Fibroblast of peridontal ligament (primary cell): ENCODE measurements around the gene KSR2.
A peak's percentile ranks its signal among the peaks of the same experiment; 100 is the strongest.

Experiments used
- DNase-seq: peaks from one replicate; pipeline ENCODE4 v3.0.0-alpha.2; 2010; ENCODE audit errors: extremely low read depth

Gene KSR2

DNA sequence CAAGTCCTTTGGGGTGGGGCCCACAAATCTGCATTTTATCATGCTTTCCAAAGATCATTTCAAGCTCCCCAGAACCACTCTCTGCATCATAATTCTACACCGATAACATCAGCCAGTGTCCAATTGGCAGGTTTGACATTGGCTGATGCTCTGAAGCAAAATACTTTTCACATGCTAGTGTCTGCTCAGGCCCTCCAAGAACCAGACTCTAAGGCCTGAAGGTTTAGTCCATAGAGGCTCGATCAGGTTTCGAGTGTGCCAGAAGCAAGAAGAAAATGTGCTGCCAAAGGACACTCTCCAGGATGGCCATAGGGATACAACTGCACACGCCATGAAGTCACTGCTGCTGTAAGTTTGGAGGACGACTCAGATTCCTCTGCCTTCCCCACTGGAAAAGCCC, 280.3 kb downstream of the KSR2 start:
- no peak for DNase-seq

DNA sequence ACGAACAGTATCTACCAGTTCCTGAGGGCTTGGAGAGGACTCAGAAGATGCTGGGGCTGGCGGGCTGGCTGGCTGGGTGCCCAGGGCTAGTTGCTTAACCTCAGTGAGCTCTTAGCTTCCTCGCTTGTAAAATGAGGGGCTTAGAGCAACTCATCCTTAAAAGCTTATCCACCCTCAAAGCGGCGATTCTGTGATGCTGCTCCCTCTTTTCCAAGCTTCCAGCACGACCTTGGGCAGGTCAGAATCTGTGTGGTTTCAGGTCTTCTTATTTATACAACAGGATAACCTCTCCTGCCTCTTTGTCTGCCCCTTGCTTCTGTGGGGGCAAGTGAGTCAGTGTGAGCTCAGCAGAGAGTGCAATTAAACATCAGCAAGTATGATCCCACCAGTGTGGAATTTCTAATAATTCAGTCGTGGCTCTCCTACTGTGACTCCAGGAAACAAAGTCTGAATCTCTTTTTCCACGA, 281.8 kb downstream of the KSR2 start:
- peak; percentile 34 for DNase-seq

DNA sequence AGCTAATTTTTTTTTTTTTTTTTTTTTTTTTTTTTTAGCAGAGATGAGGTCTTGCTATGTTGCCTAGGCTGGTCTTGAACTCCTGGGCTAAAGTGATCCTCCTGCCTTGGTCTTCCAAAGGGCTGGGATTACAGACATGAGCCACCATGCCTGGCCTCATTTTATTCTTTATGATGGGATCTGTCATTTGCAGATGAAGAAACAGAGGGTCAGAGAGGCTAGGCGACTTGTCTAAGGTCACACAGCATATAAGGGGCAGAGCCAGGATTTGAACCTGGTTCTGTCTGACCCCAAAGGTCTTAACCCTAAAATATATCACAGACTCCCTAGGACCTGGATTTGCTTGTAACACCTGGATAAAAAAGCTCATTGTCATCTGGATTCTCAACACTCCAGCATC, 282.6 kb downstream of the KSR2 start:
- no peak for DNase-seq

DNA sequence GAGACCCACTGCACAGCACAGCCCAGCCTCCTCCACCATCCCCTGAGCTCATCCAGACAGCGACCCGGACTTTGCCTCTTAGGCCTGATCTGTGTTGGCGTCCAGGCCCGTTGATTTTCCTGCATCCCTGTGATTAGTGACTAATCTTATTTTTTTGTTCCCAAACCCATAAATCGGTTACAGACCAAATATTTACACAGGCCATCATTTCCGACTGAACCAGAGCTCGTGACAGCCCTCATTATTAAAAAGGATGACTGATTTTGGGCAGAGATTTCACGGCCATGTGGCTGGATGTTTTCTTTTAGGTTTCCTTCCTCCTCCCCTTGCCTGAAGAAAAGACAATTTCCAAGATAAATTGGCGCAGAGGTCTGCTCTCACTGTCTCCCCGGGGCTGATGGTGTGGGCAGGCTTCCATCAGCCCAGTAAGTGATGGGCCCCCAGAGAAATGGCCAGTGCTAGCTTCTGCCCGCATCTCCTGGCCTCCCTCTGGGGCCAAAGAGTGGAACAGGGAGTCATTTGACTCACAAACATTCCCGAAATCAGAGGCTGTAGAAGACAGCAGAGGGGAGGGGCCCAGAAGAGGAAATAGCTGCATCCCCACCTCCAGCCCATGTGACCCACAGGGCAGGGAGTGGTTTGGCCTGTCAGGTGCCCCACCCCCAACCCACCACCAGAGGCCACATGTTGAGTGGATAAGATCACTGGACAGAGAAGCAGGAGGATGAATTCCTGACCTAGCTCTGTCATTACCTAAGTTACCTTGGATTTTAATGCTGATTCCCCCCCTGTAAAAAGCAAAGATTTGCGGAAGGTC, 283.5 kb downstream of the KSR2 start:
- no peak for DNase-seq

DNA sequence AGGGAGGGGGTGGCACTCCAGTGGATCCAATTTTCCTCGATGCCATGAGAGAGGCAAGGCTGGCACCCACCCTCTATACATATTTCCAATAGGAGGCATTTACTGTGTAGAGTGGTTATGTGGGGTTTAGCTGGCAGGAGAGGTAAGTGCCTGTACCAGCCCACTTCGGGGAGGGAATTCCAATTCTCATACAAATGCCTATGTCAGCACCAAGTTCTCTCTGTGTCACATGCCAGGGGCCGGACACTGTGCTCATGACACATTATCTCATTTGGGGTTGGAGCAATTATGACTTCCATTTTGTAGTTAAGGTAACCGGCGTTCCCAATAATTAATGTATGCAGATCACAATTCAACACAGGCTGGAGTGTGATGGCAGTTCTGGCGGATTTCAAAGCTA, 284.3 kb downstream of the KSR2 start:
- DNase-seq, result no peak

DNA sequence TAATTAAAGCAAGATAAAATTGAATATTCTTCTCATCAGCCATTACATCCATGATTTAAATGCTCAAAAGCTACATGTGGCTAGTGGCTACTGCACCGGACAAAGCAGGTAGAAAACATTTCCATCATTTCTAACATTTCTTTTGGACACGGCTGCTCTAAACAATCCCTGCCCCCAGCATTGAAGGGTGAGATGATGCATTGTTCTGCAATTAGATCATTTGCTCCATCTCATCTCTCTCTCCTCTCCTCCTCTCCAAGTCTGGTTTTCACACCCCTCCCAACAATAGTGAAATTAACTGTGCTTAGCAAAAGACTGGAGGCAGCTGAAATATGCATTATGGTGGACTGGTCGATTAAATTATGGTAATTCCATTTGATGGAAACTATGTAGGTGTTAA, 288.5 kb downstream of the KSR2 start:
- no peak for DNase-seq

DNA sequence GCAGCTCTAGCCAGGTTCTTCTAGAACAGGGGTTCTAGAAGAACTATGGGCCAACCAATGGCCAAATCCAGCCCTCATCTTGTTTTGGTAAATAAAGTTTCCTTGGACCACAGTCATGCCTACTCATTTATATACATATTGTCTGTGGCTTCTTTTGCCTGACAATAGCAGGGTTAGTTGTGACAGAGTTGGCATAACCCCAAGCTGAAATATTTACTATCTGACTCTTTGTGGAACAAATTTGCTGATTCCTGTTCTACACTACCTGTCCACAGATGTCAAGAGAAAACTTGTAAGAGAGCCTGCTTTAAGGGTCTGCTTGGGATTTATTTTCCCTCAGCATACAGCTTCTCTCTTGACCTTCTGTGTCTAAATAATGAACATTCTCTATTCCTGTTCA, 289.0 kb downstream of the KSR2 start:
- DNase-seq, result no peak

DNA sequence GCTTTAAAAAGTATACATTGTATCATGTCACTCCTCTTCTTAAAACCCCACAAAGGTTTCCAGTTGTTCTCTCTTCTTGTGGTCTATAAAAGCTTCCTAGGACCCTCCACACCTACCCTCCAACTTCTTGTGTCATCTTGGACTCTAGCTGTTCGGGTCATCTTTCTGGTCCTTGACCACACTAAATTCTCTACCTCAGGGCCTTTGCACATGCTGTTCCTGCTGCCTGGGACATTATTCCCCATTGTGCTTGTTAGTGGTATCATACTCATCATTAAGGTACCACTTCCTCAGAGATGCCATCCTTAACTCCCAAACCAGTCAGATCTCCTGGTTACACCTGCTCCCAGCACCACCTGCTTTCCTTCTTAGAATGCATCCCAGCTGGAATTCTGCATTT, 294.0 kb downstream of the KSR2 start:
- DNase-seq, result no peak

DNA sequence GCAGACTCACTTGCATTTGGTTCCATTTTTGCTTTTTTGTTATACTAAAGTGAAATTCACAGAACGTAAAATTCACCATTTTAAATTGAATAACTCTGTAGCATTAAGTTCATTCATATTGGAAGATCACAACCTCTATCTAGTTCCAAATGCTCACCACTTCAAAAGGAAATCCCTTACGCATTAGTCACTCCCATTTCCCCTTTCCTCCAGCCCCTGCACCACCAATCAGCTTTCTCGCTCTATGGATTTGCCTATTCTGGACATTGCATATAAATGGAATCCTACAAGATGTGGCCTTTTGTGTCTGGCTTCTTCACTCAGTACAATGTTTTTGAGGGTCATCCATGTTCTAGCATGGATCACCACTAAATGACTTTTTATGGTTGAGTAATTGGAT, 294.5 kb downstream of the KSR2 start:
- no peak for DNase-seq

DNA sequence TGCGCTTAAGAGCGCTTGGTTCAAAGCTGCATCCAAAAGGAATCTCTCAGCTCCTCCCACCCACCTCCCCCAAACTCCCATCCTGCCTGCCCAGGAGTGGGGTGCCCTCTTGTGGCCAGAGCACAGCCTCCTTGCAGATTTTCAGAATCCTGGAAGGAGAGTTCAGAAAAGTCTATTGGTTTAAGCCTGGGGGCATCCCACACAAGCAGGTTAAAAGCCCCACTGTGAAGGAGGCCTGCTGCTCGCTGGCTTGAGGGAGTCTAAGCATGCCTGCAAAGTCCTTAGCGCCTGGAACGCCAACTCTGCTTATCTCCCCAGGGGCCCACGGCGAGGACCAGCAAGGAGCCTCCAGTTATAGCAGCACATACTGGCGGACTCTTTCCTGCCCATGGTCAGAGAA, 297.1 kb downstream of the KSR2 start:
- no peak for DNase-seq

DNA sequence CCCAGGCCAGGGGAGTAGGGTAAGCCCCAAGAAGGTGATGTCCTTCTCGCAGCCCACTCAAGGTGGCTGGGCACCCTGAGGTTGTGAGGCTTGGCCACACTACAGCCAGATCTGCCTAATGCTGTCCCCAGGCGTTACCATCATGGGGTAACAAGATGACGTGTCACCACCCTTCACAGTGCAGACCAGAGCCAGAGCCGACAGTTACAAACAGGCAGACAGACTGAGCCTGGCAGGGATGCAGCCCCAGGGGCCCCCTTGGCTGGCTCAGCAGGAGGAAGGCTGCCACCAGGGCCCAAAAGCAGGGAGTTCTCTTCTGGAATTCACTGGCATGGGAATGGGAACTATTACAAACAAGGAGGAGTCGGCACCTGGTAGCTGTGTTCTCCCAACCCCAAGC, 304.6 kb downstream of the KSR2 start:
- DNase-seq, result no peak

DNA sequence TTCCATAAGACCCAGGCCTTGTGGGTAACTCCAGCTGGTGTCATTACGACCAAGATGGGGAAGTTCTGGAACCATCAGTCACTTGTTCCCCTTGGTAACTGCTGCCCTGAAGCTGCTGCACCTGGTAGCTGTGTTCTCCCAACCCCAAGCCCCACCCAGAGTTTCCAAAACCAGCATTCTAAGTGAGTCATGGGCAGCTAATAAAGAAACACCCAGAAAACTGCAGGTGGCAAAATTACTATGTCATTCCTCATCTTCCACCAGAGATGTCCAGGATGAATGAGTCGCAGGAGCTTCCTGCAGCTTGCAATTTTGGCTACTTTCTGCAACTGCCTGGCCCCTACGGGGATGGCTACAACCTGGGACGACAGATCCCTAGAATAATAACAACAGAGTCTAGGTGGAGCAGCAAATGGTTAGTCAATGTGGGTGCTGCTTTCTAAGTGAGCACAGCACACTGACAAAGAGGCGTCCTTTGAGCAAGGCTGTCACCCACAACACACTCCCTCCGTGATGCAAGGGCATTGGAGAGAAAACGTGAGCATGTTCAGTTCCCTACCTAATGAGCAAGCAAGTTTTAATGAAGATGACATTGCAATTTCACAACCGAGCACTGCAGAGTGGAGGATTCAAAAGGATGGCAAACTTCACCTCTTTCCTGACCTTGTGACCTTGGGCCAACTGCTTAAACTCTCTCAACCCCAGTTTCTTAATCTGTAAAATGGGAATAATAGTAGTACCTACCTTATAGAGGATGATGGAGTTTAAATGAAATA, 306.0 kb downstream of the KSR2 start:
- DNase-seq, result no peak

DNA sequence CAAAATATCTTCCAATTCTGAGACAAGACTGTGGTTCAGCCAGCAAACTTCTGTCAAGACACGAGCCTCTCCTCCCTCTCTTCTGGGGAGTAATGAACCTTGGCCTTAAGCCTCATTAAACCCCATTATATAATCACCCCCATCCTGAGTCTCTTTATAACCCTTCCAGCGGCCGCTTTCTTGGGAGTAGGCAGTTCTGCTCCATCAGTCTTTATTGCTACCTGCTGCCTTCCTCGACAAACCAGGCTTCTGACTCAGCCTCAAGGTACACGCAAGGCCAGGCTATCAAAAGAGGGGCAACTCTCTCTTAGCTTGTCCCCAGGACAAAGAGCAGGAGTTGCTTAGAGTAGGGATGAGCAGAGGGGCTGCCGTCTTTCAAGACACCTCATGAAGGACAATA, 306.6 kb downstream of the KSR2 start:
- DNase-seq, result no peak

DNA sequence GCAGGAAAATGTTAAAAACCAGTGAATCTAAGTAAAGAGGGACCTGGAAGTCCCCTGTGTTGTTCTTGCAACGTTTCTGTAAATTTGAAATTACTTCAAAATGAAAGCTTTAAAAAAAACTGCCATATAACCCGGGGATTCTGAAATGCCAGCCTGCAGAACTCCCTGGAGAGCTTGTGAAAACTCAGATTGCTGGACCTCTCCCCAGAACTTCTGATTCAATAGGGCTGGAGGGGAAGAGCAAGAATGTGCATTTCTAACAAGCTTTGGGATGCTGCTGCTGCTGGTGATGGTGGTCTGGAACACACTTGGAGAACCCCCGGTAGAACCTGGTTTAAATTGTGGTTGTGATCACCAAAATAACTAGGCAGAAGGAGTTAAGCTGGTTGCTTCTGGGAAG, 307.3 kb downstream of the KSR2 start:
- DNase-seq, result no peak

DNA sequence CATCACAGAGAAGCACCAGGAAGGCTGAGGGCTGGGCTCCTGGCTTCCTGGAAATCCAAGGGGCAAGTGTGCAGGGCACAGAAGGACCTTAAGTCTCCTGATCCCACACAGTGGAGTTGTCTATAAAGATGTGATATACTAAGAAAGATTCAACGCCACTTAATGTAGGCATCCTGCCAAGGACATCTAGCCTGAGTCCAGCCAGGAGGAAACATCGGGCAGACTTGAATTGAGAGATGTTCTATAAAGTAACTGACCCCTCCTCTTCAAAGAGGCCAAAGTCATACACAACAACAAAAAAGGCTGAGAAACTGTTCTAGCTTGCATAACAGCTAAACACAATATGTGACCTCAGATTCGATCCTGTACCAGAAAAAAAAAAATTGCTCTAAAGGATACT, 307.9 kb downstream of the KSR2 start:
- DNase-seq, result no peak

DNA sequence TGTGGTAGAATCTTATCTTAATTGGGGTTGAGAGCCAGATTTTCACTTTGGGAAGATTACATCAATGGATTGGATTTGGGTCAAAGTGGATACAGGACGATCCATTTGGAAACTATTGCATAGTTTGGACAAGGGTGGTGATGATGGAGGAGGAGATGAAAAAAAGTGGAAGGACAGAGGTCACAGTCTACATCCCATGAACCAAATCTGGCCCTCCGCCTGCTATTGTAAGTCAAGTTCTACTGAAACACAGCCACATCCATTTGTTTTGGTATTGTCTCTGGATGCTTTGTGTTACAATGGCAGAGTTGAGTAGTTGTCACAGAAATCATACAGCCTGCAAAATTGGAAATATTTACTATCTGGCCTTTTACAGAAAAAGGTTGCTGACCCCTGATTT, 310.6 kb downstream of the KSR2 start:
- no peak for DNase-seq

DNA sequence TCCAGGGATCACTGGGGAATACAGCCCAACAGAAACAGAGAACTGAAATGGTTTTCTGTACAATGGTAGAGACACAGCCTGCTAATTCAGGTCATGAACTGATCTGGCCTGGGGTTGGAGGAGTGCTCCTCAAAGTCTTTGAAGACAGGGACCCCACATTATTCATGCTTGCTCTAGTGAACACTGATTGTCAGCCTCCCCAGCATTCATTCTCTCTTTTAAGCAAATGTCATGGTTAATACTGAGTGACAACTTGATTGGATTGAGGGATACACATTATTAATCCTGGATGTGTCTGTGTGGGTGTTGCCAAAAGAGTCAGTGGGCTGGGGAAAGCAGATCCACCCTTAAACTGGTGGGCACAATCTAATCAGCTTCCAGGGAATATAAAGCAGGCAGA, 319.0 kb downstream of the KSR2 start:
- DNase-seq, result no peak

DNA sequence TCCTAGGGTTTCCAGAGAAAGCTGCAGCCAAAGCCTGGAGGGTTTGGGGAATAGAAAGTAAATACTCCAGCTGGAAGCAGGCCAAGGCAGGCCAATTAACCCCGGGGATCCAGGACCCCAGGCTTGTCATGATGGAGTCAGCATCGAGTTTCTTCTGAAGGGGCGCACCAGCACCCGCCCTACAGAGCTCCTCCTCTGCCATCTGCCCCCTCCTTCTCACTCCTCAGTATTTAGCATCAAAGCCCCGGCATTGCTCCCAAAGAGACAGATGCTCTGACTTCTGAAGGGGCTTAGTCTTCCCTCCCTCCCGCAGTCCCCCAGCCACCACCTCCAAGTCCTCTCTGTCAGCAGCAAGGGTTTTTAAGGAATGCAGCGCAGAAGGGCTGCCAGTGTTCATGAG, 322.3 kb downstream of the KSR2 start:
- no peak for DNase-seq

DNA sequence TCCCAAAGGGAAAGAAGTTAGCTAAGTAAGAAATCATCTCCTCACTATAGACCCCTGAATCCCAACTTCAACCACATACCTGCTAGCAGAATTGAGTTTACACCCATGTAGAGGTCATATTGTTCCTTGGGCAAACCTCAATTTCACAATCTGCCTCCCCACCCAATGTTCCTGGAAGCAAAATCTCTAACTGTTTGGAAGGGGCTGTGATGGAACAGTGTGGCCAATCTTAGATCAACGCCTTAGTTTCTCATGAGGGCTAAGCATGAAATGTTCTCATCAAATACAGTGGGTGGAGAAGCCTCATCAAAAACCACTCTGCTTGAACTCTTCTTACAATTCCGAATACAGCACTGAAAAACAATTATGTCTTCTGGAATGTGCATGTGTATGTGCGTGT, 323.3 kb downstream of the KSR2 start:
- DNase-seq, result no peak

DNA sequence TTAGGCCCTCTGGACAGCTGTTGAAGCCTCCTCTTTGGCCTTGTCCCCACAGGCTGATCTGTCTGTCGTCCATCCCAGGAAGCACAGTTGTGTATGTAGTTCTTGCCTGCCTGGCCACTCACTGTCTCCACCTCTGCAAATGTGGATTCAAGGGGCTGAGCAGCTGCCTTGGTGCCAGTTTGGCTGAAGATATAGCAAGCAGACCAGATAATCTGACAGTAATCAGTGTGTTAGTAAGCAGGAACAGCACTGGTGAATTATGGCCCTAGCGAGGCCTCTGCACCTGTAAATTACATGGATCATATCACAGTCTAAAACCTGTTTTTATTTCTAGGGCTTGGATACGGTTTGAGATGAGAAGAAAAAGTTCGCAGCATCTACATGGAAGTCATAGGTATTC, 324.8 kb downstream of the KSR2 start:
- DNase-seq, result no peak

DNA sequence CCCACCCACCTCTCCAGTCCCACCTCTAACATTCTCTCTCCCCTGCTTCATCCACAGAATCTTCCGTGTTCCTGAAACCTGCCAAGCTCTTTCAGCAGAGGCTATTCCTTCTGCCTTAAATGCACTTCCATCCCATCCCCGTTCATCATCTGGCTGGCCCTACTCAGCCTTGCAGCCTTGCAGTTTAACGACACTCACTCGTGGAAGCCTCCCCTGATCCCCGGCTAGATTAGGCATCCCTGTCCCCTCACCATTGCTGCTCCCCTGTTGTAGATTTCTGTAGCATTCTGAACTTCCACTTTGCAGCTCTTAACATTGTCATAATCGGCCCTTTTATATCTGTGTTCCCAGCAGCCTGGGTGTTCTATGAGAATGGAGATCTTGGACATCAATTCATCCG, 326.9 kb downstream of the KSR2 start:
- DNase-seq, result no peak

DNA sequence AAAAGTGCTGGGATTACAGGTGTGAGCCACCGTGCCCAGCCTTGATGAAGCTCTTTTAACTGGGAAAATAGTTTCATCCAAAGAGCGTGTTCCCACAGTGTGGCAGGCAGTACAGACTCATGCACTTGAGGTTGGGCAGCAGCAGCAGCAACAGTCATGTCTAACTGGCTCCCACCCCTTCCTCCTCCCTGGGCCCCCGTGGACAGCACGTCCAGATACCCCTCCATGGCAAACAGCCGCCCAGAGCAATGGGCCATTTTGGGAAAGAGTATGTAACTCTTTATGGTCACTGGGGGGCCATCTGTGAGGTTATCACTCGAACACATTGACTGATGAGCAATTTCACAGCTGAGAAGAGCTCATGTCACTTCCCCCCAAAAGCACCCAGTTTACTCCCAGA, 328.3 kb downstream of the KSR2 start:
- DNase-seq, result no peak

DNA sequence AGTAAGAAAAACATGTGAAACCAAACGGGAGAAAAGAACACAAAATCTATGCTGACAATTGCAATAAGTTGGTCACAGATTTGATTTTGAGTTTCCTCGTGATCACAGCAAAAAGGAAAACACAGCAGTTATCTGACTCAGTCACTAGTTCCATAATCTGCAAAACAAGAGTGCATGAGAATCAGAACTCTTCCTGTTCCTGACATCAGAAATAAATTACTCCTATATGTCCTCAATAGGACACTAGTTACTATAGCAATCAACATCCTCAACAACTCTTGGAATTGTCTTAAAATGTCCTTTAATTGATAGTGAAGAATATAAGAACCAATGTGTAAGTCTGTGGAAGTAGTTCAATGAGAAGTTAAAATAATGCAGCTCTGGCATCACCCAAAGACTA, 339.3 kb downstream of the KSR2 start:
- no peak for DNase-seq
